SK-N-MC (cell line): ENCODE measurements around the gene ARHGAP22.

Experiments
- EZH2 ChIP-seq: fragments of 200-600 bp; sonication (generic); IDR thresholded peaks from one replicate; pipeline ENCODE4 v1.6.1; 2017; ENCODE audit warnings: antibody characterized with exemption
- POLR2AphosphoS5 ChIP-seq: IDR thresholded peaks from 2 replicates; pipeline ENCODE4 v1.6.1; 2012; ENCODE audit warnings: mild to moderate bottlenecking, low read depth, low read length, borderline replicate concordance

DNA sequence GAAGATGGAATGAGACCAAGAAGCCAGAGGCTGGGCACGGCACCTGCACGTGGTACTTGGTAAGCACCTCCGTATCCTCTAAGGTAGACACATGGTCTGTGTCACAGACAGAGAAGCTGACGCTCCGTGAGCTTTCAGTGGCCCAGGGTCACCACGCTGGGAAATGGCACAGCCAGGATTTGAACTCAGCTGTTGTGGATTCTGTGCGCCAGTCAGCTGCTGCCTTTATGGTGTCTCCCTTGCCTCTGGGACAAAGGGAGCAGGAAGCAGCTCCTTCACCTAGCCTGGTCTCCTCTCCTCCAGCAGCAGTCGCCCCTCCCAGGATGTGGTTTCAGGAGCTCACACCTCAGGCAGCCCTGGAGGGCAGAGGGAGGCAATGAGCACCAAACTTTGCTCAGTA, 110.8 kb downstream of the ARHGAP22 start:
- TF ChIP-seq EZH2 (no peak), POLR2AphosphoS5 (no peak)
